OCI-LY3 (cell line): ENCODE results near the gene HOXB9.

ENCODE experiments used
- H2AFZ ChIP-seq: fragments of 200-600, 300-600 bp; shearing (Covaris generic); 2 replicates; pipeline ENCODE4 v1.6.0; 2014; ENCODE audit warnings: antibody characterized with exemption, low read depth, low read length
- H3K27ac ChIP-seq: fragments of 200-600, 300-600 bp; sonication (generic); 2 replicates; pipeline ENCODE4 v1.5.1; 2014; ENCODE audit warnings: mild to moderate bottlenecking, low read length, moderate library complexity, mixed read lengths
- H3K27me3 ChIP-seq: fragments of 200-600, 300-600 bp; sonication (generic); 2 replicates; pipeline ENCODE4 v1.6.1; 2014; ENCODE audit warnings: low read depth, low read length, mixed read lengths
- H3K36me3 ChIP-seq: fragments of 200-600, 300-600 bp; sonication (generic); replicated peaks from 2 replicates; pipeline ENCODE3; 2014; ENCODE audit warnings: low read depth, low read length, mixed read lengths
- H3K4me1 ChIP-seq: fragments of 300-600, 200-600 bp; sonication (generic); 2 replicates; pipeline ENCODE4 v1.6.1; 2014; ENCODE audit warnings: low read length, mixed read lengths
- H3K4me2 ChIP-seq: fragments of 200-600, 300-600 bp; sonication (generic); 2 replicates; pipeline ENCODE4 v1.6.1; 2014; ENCODE audit warnings: low read length, mixed read lengths
- H3K4me3 ChIP-seq: fragments of 300-600, 200-600 bp; sonication (generic); 2 replicates; pipeline ENCODE4 v1.5.1; 2014; ENCODE audit warnings: antibody characterized with exemption, mild to moderate bottlenecking, low read length, moderate library complexity
- H3K79me2 ChIP-seq: fragments of 300-600, 200-600 bp; shearing (Covaris generic); 2 replicates; pipeline ENCODE4 v1.6.1; 2014; ENCODE audit warnings: mild to moderate bottlenecking, low read length, mixed read lengths
- H3K9ac ChIP-seq: fragments of 300-600, 200-600 bp; shearing (Covaris generic); 2 replicates; pipeline ENCODE4 v1.6.0; 2014; ENCODE audit warnings: mild to moderate bottlenecking, low read length, moderate library complexity
- H3K9me3 ChIP-seq: fragments of 200-600, 300-600 bp; shearing (Covaris generic); 2 replicates; pipeline ENCODE4 v1.6.1; 2014; ENCODE audit warnings: low read length, mixed read lengths; ENCODE audit not compliant: insufficient read depth
- H4K20me1 ChIP-seq: fragments of 200-600, 300-600 bp; sonication (generic); 2 replicates; pipeline ENCODE4 v1.6.1; 2016; ENCODE audit warnings: low read length, mixed read lengths; ENCODE audit not compliant: insufficient read depth
- CTCF ChIP-seq: fragments of 200-600, 300-600 bp; sonication (generic); IDR thresholded peaks from 2 replicates; pipeline ENCODE4 v1.5.1; 2014; ENCODE audit warnings: antibody characterized with exemption, low read length, low read depth
- EZH2phosphoT487 ChIP-seq: fragments of 200-600 bp; shearing (Covaris generic); IDR thresholded peaks from 2 replicates; pipeline ENCODE4 v1.6.1; 2018; ENCODE audit warnings: antibody characterized with exemption, mixed run types, low read depth

The HOXB9 gene

DNA sequence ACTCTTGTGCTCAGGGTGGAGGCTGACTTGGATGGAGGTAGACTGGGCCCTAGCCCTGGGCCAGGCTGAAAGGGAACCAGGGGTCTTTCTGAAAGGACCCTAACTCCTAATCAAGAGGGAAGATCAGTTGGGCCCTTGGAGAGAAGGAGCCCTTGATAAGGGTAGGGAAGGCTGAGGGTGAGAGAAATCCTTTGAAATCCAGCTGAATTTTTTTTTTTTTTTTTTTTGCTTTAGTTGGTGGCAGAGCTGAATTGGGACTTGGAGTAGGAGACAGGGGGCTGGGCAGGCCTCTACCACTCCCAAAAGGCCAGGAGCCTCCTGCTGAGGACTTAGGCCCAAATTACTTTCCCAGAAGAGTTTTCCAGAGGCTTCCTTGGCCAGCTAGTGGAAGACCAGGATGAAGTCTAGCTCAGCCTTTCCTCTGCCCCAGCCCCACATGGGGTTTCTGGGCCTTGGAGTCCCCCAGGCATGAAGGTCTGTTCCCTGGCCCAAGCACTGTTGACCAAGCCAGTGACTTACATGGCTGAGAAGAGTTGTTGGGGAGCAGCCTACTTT is 35.5 kb downstream of the HOXB9 start:
- no peak for TF ChIP-seq CTCF
- no peak for TF ChIP-seq EZH2phosphoT487
- Histone ChIP-seq H3K9me3 (no peaks in the 10 kb centered on the region), H2AFZ (peak overlapping the region; percentile 82; the same call in 1 of the 2 replicates), H3K9ac (no peak overlapping the region), H3K79me2 (no peaks in the 10 kb centered on the region), H3K4me2 (peak overlapping the region; percentile 76), H3K27ac (no peak overlapping the region), H3K4me3 (peak overlapping the region; percentile 68; the same call in 1 of the 2 replicates), H3K36me3 (no peaks in the 10 kb centered on the region), H3K4me1 (peaks cover 32% of the 10 kb centered on the region), H3K27me3 (peaks cover 49% of the 10 kb centered on the region), H4K20me1 (no peaks in the 10 kb centered on the region)

- H2AFZ ChIP-seq, result peak within 1 kb of the TSS; percentile 82; the same call in 1 of the 2 replicates
- peak within 1 kb of the TSS; percentile 76 for H3K4me2 ChIP-seq
- H3K9me3 ChIP-seq, result no peaks in the 10 kb centered on the region
- peaks cover 32% of the 10 kb centered on the region for H3K4me1 ChIP-seq
- H3K27me3 ChIP-seq, result peaks cover 49% of the 10 kb centered on the region
- no peaks in the 10 kb centered on the region for H3K36me3 ChIP-seq
- H3K9ac ChIP-seq, result peak within 1 kb of the TSS; percentile 41
- TF ChIP-seq EZH2phosphoT487, result no peak
- peak within 1 kb of the TSS; percentile 68 for H3K4me3 ChIP-seq
- no peaks in the 10 kb centered on the region for H4K20me1 ChIP-seq
- H3K27ac ChIP-seq, result no peak within 1 kb of the TSS
- no peaks in the 10 kb centered on the region for H3K79me2 ChIP-seq
Measured at GRCh38 chr17:48589831-48590606, 36.1 kb downstream of the HOXB9 start, which contains the start of gene HOXB3. TSS of gene HOXB3 (minus strand) at chr17:48590241. CDS start at chr17:48552474, 37,767 bp downstream.

DNA sequence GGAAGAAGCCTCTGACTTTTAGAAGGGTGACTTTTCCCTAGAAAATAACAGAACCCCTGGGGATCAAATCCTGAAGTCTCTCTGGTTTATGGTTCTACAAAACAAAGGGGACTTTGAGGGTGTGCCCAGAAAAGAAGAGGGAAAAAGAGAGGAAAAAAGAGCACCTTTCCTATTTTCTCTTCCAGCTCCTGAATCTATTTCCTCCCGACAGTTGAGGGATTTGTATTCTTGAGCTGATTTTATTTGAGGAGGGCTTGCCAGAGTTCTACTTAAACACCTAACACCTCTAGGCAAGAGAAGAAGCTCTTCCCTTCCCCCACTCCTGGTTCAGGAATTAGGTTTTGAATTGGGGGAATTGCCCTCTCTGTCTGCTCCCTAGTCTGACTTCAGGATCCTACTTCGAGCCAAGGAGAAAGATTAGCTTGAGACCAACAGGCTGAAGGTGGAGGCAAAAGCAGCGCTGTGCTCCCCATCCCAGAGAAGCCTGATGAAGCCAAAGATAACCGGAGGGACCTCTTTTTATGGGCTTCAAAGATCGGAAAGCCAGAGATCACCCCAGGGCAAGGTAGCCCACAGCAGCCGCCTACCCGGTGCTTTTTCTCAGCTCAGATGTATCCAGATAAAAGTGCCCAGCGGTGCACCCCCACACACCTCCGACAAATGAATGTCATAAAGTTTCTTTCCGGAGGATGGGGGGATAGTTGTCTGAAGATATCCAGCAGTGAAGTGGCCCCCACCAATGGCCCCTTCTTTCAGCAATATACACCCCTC is 36.9 kb downstream of the HOXB9 start:
- Histone ChIP-seq H3K9ac (peak overlapping the region; percentile 41), H3K9me3 (no peaks in the 10 kb centered on the region), H3K4me2 (peak overlapping the region; percentile 76), H3K27ac (no peak overlapping the region), H3K79me2 (no peaks in the 10 kb centered on the region), H4K20me1 (no peaks in the 10 kb centered on the region), H3K4me1 (peaks cover 36% of the 10 kb centered on the region), H3K36me3 (no peaks in the 10 kb centered on the region), H3K4me3 (peak overlapping the region; percentile 68), H3K27me3 (peaks cover 49% of the 10 kb centered on the region), H2AFZ (peak overlapping the region; percentile 82; the same call in 1 of the 2 replicates)
- no peak for TF ChIP-seq EZH2phosphoT487

GRCh38 chr17:48588528-48588927 is 37.6 kb downstream of the HOXB9 start:
- H3K9ac ChIP-seq, result no peak overlapping the region
- no peak overlapping the region for H3K4me2 ChIP-seq
- no peaks in the 10 kb centered on the region for H3K79me2 ChIP-seq
- no peaks in the 10 kb centered on the region for H3K9me3 ChIP-seq
- no peak for TF ChIP-seq CTCF
- TF ChIP-seq EZH2phosphoT487, result no peak
- no peak overlapping the region for H3K4me3 ChIP-seq
- no peak overlapping the region for H3K27ac ChIP-seq
- H2AFZ ChIP-seq, result no peak overlapping the region
- no peaks in the 10 kb centered on the region for H4K20me1 ChIP-seq
- peaks cover 40% of the 10 kb centered on the region for H3K4me1 ChIP-seq
- H3K27me3 ChIP-seq, result peaks cover 49% of the 10 kb centered on the region
- H3K36me3 ChIP-seq, result no peaks in the 10 kb centered on the region
